Effector CD8-positive, alpha-beta T cell (primary cell): ENCODE data around the gene CCBE1.
"Not testable (repeated sequence)": the region's sequence is repeated elsewhere in the genome, so short reads cannot be mapped to it uniquely, and the experiment has no call there.

ENCODE experiments used
- DNase-seq: peaks from one replicate; lab custom pipeline; 2025; lab: John Stamatoyannopoulos, UW

Gene CCBE1

GRCh38 chr18:59656373-59656887 is 40.8 kb downstream of the CCBE1 start:
- no peak for DNase-seq

DNA sequence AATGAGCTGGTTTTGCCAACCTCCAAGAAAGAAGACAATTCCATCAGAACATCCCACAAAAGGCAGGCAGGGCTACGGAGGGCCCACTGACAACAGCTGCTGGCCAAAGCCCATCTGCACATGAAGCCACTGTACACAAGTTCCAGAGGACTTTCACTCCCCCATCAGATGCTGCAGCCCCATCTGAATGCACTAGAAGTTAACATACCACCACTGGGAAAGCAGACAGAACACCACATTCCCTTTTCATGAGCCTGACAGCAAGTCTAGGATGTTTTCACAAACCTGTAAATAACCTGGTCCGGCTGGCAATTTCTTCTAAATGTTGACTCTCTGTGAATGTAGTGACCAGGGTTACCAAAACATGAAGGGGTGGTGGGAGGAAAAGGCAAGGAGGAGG is 41.5 kb downstream of the CCBE1 start:
- DNase-seq: no peak

- no peak for DNase-seq
Measured at GRCh38 chr18:59651071-59651470, 46.2 kb downstream of the CCBE1 start.

GRCh38 chr18:59650266-59650820 is 46.9 kb downstream of the CCBE1 start:
- no peak for DNase-seq

DNA sequence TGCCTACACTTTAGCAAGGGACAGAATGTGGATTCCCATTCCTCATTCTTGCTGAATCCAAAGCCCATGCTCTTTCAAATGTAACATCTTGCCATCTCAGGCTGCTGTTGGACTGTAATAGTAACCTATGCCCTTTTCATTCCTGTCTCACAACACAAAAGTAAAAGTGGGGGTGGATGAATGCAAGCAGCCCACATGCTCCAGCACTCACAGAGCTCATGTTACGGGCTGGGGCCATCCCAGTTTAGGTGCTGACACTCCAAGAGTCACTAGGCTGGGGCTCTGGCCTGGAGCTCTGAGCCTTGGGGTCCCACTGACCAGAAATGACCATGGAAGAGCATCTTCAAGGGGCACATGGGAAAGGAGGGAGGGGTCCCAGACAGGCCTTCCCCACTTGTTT is 47.6 kb downstream of the CCBE1 start:
- no peak for DNase-seq

- not testable (repeated sequence) for DNase-seq
Measured at GRCh38 chr18:59648469-59648868, 48.8 kb downstream of the CCBE1 start.

- DNase-seq: no peak
Measured at GRCh38 chr18:59646963-59647307, 50.3 kb downstream of the CCBE1 start.

DNA sequence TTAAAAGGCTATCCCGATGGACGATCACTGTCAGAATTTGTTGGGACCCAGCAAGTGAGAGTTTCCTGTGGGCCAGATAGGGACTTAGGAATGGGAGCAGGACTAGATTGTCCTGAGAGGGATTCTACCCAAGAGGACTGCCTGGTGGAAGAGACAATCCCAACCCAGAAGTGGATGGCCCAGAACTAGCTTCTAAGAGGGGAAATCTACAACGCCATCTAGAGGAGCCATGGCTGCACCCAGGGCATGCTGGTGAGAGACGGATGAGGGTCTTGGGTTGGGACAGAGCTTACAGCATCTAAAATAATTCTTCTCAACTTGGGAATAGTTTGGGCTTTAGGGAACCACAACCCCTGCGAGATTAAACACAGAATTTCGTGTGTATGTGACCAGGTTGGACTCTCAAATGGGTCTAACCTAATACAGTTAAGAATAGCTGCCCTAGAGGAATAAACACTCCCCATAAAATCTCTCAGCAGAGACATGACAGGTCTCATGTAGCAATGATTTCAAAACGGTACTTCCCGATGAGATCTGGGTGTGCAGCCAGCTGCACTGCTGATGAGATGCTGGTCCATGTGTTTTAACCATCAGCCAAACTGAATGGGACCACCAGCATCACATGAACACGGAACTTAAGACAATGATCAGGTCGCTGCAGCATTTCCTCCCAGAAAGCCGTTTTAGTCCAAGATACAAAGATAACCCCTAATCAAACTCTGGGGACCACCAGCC is 50.8 kb downstream of the CCBE1 start:
- DNase-seq: no peak

DNA sequence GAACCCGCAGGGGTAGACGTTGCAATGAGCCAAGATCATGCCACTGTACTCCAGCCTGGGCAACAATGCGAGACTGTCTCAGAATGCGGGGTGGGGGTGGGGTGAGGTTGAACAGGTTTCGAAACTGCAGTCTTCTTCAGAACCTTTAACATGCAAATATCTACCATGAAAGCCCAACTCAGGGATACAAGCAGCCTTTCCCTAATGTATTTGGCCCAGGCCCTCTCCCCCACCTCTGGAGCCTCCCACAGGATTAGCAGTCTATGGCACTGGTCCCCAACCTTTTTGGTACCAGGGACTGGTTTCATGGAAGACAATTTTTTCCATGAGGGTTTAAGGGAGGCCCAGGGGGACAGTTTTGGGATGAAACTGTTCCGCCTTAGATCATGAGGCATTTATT is 53.5 kb downstream of the CCBE1 start:
- DNase-seq: no peak

GRCh38 chr18:59640721-59641120 is 56.5 kb downstream of the CCBE1 start:
- DNase-seq: no peak

DNA sequence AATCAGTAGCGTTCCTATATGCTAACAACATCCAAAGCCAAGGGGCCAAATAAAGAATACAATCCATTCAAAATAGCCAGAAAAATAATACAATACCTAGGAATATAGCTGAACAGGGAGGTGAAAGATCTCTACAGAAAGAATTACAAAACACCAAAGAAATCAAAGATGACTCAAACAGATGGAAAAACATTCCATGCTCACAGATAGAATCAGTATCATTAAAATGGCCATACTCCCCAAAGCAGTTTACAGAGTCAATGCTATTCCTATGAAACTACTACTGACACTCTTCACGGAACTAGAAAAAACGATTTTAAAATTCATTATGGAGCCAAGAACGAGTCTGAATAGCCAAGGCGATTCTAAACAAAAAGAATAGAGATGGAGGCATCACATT is 57.4 kb downstream of the CCBE1 start:
- no peak for DNase-seq

DNA sequence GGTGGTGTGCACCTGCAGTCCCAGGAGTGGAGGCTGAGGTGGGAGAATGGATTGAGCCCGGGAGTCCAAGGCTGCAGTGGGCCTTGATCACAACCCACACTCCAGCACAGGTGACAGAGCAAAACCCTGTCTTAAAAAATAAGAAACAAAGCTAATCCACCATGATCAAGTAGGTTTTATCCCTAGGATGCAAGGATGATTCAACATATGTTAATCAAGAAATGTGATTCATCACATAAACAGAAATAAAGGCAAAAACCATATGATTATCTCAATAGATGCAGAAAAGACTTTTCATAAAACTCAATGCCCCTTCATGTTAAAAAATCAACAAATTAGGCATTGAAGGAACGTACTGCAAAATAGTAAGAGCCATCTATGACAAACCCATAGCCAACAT is 58.1 kb downstream of the CCBE1 start:
- DNase-seq: no peak

- no peak for DNase-seq
Measured at GRCh38 chr18:59633961-59634485, 63.2 kb downstream of the CCBE1 start.

DNA sequence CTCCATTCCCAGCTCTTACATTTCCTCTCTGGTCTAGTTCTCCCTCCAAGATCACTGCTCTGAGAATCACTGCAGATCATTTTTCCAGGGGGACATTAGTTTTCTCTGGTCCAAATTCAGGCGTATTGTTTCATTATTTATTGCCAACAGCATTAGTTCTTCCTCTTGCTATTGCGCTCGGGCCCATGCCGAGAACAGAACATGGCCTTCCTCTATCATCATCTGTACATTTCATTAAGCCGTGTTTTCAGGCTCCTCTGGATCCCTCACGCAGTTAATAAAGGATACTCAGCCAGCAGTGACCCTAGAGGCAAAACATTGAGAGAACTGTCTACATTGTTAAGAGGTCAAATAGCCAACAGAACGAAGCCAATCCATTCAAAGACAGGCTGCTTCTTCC is 63.9 kb downstream of the CCBE1 start:
- DNase-seq: no peak

GRCh38 chr18:59631583-59632181 is 65.5 kb downstream of the CCBE1 start:
- no peak for DNase-seq

GRCh38 chr18:59629894-59630293 is 67.3 kb downstream of the CCBE1 start:
- DNase-seq: no peak

GRCh38 chr18:59628995-59629394 is 68.2 kb downstream of the CCBE1 start:
- DNase-seq: no peak

DNA sequence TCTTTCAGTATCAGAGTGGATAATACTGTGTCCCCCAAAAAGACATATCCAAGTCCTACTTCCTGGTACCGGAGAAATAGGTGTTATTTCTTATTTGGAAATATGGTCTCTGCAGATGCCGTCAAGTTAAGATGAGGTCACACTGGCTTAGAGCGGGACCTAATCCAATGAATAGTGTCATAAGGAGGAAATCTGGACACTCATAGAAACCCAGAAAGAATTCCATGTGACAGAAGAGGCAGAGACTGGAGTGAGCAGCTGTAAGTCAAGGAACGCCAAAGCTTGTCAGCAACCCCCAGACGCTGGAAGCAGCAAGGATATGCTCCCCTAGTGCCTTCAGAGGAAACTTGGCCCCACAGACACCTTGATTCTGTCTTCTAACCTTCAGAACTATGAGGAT is 69.8 kb downstream of the CCBE1 start:
- DNase-seq: no peak

GRCh38 chr18:59624369-59624765 is 72.9 kb downstream of the CCBE1 start:
- DNase-seq: no peak

- no peak for DNase-seq
Measured at GRCh38 chr18:59623456-59624368, 73.5 kb downstream of the CCBE1 start.

DNA sequence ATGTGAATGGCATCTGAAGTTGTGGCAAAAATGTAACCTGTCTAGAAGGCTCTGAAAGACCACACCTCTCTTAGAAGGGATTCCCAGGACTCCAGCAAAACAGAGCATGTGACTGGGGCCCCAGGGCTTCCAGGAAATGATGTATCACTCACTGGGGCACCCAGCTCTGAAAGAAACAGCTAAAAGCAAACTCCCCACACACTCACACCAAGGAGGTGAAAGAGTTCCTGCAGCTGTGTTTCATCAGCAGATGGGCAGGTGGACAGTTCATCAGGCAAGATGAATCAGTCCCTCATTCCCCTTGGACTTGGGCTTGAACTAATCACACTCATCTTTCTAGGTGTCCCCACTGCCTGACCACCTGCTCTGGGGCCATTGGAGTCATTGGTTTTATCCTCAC is 76.2 kb downstream of the CCBE1 start:
- DNase-seq: no peak

DNA sequence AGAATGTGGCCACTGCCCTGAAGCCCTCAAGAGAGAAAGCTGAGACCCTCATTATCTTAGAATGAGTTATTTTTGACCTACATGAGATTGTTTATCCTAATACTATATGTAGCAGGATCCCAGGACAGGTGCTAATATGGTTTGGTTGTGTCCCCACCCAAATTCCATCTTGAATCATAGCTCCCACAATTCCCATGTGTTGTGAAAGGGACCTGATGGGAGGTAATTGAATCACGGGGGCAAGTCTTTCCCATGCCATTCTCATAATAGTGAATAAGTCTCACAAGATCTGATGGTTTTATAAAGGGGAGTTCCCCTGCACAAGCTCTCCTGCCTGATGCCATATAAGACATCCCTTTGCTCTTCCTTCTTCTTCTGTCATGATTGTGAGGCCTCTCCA is 76.8 kb downstream of the CCBE1 start:
- DNase-seq: no peak
